Activated naive CD4-positive, alpha-beta T cell treated with anti-CD3 and anti-CD28 coated beads for 36 hours (primary cell): ENCODE data around the gene PHKG2. TPM values are rescaled to one million over a fixed set of nuclear protein-coding genes. Genes with fewer than 3 reads are reported as not detected.
A peak's percentile ranks its signal among the peaks of the same experiment; 100 is the strongest.

Experiments used
- CTCF ChIA-PET: fragments of 350-600 bp; sonication (Branson Sonifier 250); formaldehyde crosslinking; loops from one replicate; lab custom pipeline; 2021; ENCODE audit warnings: antibody characterized with exemption; lab: Charles Lee
- DNase-seq: peaks from one replicate; pipeline ENCODE4 v3.0.0-alpha.2; 2020
- H3K27ac Mint-ChIP-seq: one replicate; pipeline ENCODE4 v1.8.0; 2021; ENCODE audit warnings: mild to moderate bottlenecking, mixed read lengths
- H3K27me3 Mint-ChIP-seq: one replicate; pipeline ENCODE4 v1.8.0; 2021; ENCODE audit warnings: low read depth, mixed read lengths
- H3K36me3 Mint-ChIP-seq: one replicate; pipeline ENCODE4 v1.8.0; 2021; ENCODE audit warnings: low read depth, mixed read lengths
- H3K4me1 Mint-ChIP-seq: one replicate; pipeline ENCODE4 v1.8.0; 2021; ENCODE audit warnings: low read depth, mixed read lengths
- H3K4me3 Mint-ChIP-seq: one replicate; pipeline ENCODE4 v1.8.0; 2021; ENCODE audit warnings: mild to moderate bottlenecking, moderate library complexity, mixed read lengths
- H3K9me3 Mint-ChIP-seq: one replicate; pipeline ENCODE4 v1.8.0; 2021; ENCODE audit warnings: mixed read lengths
- intact Hi-C: fragments of 100-400 bp; cut with micrococcal nuclease; formaldehyde crosslinking; loops from one replicate; pipeline ENCODE4 v1.15.1; 2023
- total RNA-seq, 2 experiments: library from RNA; stranded (reverse); gene quantifications; one replicate each; pipeline ENCODE4 v1.2.3, GENCODE V29; 2021

PHKG2 gene
- total RNA-seq, 2 experiments from 2014 or later, result 23.3 to 26.4 TPM

DNA sequence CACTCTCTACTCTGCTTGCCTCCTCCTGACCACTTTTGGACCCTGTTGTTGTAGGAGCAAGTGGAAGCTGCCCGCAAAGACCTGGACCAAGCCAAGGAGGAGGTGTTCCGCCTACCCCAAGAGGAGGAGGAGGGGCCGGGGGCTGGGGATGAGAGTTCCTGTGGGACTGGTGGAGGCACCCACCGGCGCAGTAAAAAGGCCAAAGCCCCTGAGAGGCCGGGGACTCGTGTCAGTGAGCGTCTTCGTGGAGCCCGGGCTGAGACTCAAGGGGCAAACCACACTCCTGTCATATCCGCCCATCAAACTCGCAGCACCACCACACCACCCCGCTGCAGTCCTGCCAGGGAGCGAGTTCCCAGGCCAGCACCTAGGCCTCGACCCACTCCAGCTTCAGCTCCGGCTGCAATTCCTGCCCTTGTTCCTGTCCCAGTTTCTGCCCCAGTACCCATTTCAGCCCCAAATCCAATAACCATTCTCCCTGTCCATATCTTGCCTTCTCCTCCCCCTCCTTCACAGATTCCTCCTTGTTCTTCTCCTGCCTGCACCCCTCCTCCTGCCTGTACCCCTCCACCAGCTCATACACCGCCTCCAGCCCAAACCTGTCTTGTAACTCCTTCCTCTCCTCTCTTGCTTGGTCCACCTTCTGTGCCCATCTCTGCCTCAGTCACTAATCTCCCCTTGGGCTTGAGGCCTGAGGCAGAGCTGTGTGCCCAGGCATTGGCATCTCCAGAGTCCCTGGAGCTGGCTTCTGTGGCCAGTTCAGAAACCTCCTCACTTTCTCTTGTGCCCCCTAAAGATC lies 11.0 kb upstream of the PHKG2 start:
- H3K36me3 Mint-ChIP-seq, result peaks cover 55% of the 10 kb centered on the region

DNA sequence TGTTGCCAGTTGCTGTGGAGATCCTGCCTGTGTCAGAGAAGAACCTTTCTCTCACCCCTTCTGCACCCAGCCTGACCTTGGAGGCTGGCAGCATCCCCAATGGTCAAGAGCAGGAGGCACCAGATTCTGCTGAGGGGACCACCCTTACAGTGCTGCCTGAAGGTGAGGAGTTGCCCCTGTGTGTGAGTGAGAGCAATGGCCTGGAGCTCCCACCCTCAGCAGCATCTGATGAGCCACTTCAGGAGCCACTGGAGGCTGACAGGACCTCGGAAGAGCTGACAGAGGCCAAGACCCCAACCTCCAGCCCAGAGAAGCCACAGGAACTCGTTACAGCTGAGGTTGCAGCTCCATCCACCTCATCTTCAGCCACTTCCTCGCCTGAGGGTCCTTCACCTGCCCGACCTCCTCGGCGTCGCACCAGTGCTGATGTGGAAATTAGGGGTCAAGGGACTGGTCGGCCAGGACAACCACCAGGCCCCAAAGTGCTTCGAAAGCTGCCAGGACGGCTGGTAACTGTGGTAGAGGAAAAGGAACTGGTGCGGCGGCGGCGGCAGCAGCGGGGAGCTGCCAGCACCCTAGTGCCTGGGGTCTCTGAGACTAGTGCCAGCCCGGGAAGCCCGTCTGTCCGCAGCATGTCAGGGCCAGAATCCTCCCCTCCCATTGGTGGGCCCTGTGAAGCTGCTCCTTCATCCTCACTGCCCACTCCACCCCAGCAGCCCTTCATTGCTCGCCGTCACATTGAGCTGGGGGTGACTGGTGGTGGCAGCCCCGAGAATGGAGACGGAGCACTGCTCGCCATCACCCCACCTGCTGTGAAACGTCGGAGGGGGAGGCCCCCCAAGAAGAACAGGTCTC lies 10.2 kb upstream of the PHKG2 start:
- Mint-ChIP-seq H3K27ac (no peak overlapping the region), H3K36me3 (peaks cover 51% of the 10 kb centered on the region), H3K4me3 (no peak overlapping the region), H3K4me1 (peaks cover 10% of the 10 kb centered on the region), H3K9me3 (no peaks in the 10 kb centered on the region), H3K27me3 (no peaks in the 10 kb centered on the region)
- CTCF ChIA-PET, result interaction anchor here (0.6 kb wide), 1 partner anchor 10 kb away, joined by 3 read pairs; no protein-coding TSS in a partner anchor
- intact Hi-C loops, result no loop called here
- DNase-seq, result no peak

More for the DNA sequence above, 11.0 kb upstream of the PHKG2 start:
- Mint-ChIP-seq H3K4me3 (no peak overlapping the region), H3K4me1 (peaks cover 10% of the 10 kb centered on the region), H3K27ac (no peak overlapping the region), H3K27me3 (no peaks in the 10 kb centered on the region), H3K9me3 (no peaks in the 10 kb centered on the region)
- DNase-seq, result no peak
- intact Hi-C loops, result no loop called here
- CTCF ChIA-PET, result no interaction called here

DNA sequence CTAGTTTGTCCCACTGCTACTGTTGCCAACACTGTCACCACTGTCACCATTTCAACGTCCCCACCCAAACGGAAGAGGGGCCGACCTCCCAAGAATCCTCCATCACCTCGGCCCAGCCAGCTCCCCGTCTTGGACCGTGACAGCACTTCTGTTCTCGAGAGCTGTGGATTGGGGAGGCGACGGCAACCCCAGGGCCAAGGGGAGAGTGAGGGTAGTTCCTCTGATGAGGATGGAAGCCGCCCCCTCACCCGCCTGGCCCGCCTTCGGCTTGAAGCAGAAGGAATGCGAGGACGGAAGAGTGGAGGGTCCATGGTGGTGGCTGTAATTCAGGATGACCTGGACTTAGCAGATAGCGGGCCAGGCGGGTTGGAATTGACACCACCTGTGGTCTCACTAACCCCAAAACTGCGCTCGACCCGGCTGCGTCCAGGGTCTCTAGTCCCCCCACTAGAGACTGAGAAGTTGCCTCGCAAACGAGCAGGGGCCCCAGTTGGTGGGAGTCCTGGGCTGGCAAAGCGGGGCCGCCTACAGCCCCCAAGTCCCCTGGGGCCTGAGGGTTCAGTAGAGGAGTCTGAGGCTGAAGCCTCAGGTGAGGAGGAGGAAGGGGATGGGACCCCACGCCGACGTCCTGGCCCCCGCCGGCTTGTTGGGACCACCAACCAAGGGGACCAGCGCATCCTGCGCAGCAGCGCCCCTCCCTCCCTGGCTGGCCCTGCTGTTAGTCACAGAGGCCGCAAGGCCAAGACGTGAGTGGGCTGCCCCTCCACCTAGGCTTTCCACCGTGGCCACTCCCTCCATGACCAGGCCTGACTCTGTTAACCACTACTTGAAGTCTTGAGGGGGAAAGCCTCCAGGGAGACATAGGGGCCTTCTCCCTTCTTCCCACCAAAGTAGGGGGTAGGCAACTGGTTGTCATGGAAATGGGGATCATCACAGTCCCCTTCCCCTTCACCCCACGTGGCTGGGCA lies 9.0 kb upstream of the PHKG2 start:
- Mint-ChIP-seq H3K27me3 (no peaks in the 10 kb centered on the region), H3K9me3 (no peaks in the 10 kb centered on the region), H3K36me3 (peaks cover 46% of the 10 kb centered on the region), H3K4me3 (no peak overlapping the region), H3K4me1 (peaks cover 10% of the 10 kb centered on the region), H3K27ac (no peak overlapping the region)
- CTCF ChIA-PET, result no interaction called here
- DNase-seq, result no peak
- intact Hi-C loops, result no loop called here

DNA sequence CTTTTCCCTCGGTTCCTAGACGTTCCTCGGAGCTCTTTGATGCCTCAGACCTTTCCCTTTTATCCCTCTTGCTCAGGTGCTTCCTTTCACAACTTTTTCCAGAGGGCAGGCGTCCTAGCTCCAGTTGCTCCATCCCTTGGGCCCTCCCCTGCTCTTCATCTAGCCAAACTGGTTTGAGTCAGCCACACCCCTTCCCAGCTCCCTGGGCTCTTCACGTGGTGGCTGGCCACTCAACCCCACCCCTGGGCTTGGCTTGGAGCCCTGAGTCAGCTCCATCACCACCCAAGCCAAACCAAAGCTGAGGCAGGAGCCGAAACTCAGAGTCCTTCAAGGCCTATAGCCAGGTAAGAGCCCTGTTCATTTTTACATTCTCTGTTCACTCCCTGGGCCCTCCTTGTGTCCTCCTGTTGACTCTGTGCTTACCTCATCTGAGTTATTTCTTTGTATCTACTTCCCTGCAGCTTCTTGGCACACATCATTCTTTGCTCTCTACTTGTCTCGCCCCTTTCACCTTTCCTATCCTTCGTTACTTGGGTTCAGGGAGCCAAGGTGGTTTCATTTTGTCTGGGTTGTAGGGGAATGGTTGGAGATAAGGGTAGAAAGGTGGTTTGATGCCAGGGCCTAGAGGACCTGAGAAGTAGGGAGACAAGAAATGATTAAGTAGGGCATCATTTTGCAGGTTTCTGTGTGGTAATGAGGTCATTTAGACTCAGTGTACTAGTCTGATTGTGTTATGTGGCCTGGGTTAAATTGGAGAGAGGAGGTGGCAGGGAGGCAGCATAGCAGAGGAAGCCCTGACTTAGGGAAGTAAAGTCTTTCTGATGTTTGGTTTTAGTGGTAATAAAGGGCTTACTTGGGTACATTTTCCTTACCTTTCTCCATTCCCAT lies 7.6 kb upstream of the PHKG2 start:
- CTCF ChIA-PET, result interaction anchor here (0.6 kb wide), 1 partner anchor 95 kb away, joined by 3 read pairs; no protein-coding TSS in a partner anchor
- Mint-ChIP-seq H3K27ac (peak overlapping the region; percentile 67), H3K4me1 (peaks cover 10% of the 10 kb centered on the region), H3K27me3 (no peaks in the 10 kb centered on the region), H3K9me3 (no peaks in the 10 kb centered on the region), H3K36me3 (peaks cover 44% of the 10 kb centered on the region), H3K4me3 (no peak overlapping the region)
- no peak for DNase-seq
- intact Hi-C loops, result no loop called here

DNA sequence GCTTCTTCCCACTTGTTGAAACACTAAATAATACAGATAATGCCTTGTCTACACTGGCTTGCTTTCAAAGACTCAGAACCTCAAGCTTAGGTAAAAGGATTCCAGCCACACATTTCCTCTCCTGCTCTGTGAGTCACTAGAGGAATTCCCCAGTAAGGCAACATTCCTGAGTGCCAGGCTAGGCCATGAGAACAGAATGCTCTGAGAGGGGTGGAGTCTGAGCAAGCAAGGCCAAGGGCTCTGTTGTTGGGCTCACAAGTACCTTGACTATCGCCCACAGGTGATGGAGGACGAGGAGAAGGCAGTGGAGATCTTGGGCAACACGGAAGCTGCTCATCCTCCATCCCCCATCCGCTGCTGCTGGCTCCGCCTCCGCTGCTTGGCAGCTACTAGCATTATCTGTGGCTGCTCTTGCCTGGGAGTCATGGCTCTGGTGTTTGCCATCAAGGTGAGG lies 6.7 kb upstream of the PHKG2 start:
- intact Hi-C loops, result no loop called here
- Mint-ChIP-seq H3K27me3 (no peaks in the 10 kb centered on the region), H3K9me3 (no peaks in the 10 kb centered on the region), H3K4me1 (peaks cover 10% of the 10 kb centered on the region), H3K4me3 (no peak overlapping the region), H3K36me3 (peaks cover 36% of the 10 kb centered on the region), H3K27ac (no peak overlapping the region)
- no peak for DNase-seq
- CTCF ChIA-PET, result interaction anchor here (0.6 kb wide), 1 partner anchor 95 kb away, joined by 3 read pairs; no protein-coding TSS in a partner anchor

DNA sequence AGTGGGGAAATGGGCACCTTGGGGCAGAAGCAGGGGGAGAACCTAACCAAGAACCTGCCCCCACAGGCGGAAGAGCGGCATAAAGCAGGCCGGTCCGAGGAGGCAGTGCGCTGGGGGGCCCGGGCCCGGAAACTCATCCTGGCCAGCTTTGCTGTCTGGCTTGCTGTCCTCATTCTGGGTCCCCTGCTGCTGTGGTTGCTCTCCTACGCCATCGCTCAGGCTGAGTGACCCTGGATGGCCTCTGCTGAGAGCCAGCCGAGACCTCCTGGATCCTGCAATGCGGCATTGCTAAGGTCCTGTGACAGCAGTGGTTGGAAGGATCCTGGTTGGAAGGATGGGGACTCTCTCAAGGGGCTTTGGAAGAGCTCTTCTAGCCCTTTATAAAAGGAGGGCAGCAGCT lies 4.5 kb upstream of the PHKG2 start:
- H3K9me3 Mint-ChIP-seq, result no peaks in the 10 kb centered on the region
- H3K4me3 Mint-ChIP-seq, result no peak overlapping the region
- no peak for DNase-seq
- intact Hi-C loops, result no loop called here
- peaks cover 22% of the 10 kb centered on the region for H3K4me1 Mint-ChIP-seq
- H3K36me3 Mint-ChIP-seq, result peaks cover 27% of the 10 kb centered on the region
- no peak overlapping the region for H3K27ac Mint-ChIP-seq
- no peaks in the 10 kb centered on the region for H3K27me3 Mint-ChIP-seq
- CTCF ChIA-PET, result no interaction called here

DNA sequence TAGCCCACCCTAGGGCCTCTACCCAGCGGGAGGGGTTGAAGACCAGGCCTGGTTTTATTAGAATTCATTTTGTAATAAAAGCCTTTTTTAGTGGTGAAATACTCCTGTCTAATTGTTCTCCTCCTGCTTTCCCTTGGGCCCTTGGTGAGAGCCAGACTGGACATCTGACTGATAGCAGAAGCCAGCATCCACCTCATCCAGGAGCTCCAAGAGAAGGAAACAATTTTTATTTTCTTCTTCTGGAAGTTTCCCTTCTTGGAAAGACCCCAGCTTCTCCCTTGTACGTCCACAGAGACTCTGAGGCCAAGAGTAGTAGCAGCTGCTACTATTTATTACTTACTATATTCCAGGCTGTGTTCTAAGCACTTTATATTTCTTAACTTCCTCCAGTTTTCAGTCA lies 4.0 kb upstream of the PHKG2 start:
- CTCF ChIA-PET, result no interaction called here
- Mint-ChIP-seq H3K36me3 (peaks cover 24% of the 10 kb centered on the region), H3K4me1 (peaks cover 23% of the 10 kb centered on the region), H3K27me3 (no peaks in the 10 kb centered on the region), H3K4me3 (no peak overlapping the region), H3K27ac (no peak overlapping the region), H3K9me3 (no peaks in the 10 kb centered on the region)
- intact Hi-C loops, result no loop called here
- DNase-seq, result no peak

DNA sequence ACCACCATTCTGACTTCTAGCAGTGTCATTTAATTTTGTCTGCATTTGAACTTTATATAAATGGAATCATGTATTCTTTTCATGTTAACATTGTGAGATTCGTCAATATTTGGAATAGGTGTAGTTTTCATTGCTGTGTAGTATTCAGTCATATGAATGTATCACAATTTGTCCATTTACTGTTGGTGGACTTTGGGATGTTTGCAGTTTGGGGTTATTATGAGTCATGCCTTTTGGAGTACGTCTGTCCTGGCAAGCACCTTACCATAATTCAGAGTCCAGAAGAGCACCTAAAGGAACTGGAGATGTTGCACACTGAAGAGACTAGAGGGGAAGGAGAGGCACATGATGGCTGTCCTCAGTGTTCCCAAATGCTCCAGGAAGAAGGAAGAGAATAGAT lies 3.1 kb upstream of the PHKG2 start:
- Mint-ChIP-seq H3K4me3 (no peak overlapping the region), H3K27me3 (no peaks in the 10 kb centered on the region), H3K36me3 (peaks cover 23% of the 10 kb centered on the region), H3K9me3 (no peaks in the 10 kb centered on the region), H3K4me1 (peaks cover 29% of the 10 kb centered on the region), H3K27ac (no peak overlapping the region)
- no peak for DNase-seq
- intact Hi-C loops, result no loop called here
- CTCF ChIA-PET, result interaction anchor here (0.6 kb wide), 1 partner anchor 148 kb away, joined by 4 read pairs; no protein-coding TSS in a partner anchor

DNA sequence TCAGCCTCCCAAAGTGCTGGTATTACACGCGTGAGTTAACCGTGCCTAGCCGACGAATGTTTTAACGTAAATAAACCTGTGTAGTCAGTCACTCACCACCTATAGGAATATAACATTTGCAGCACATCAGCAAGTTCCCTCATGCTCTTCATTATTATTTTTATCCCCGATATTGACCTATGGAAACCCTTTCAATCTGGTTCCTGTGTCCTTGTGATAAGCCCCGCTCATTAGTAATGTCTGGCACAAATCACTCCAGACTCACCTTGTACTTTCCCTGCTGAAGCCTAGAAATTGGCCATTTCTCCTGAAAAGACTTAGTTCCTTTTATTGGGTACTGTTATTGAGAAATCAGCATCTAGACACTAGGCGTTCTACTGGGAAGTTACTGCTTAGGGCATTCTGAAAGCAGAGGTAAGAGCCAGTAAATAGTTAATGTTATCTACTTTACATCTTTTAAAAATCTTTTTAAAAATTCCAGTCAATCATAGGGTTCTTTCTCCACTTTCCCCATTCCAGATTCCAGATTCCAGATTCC lies 1.5 kb upstream of the PHKG2 start:
- Mint-ChIP-seq H3K4me1 (peaks cover 19% of the 10 kb centered on the region), H3K27ac (no peak overlapping the region), H3K27me3 (no peaks in the 10 kb centered on the region), H3K4me3 (no peak overlapping the region), H3K9me3 (no peaks in the 10 kb centered on the region), H3K36me3 (peaks cover 22% of the 10 kb centered on the region)
- intact Hi-C loops, result no loop called here
- CTCF ChIA-PET, result no interaction called here
- DNase-seq, result no peak

DNA sequence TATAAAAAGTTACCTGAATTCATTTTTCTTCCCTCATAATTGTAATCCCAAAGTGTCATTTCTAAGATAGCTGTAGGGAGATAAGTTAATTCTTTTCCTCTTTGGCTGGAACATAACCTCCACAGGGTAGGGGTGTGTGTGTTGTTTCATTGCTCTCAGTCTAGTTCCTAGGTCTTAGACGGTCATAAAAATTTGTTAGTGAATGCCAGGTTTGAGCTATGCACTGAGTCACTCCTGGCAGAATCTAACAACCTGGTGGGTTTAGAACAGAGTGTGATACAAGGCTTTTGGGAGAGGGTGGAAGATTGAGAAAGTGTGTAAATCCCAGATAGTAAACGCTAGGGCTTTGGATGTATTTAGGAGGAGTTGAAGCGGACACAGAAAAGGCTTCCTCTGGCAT lies 894 bp upstream of the PHKG2 start:
- H3K9me3 Mint-ChIP-seq, result no peaks in the 10 kb centered on the region
- CTCF ChIA-PET, result interaction anchor here (0.5 to 1.4 kb wide), 5 partner anchors 20 to 153 kb away, joined by 3 to 6 read pairs (median 5); no protein-coding TSS in a partner anchor
- intact Hi-C loops, result no loop called here
- no peaks in the 10 kb centered on the region for H3K27me3 Mint-ChIP-seq
- peaks cover 19% of the 10 kb centered on the region for H3K36me3 Mint-ChIP-seq
- peaks cover 19% of the 10 kb centered on the region for H3K4me1 Mint-ChIP-seq
- H3K4me3 Mint-ChIP-seq, result peak overlapping the region; percentile 89
- peak overlapping the region; percentile 86 for H3K27ac Mint-ChIP-seq
- no peak for DNase-seq
